HG03139 (cell line): ENCODE data around the gene GPSM3.
"Not testable (repeated sequence)": the region's sequence is repeated elsewhere in the genome, so short reads cannot be mapped to it uniquely, and the experiment has no call there.

ENCODE experiments used
- ATAC-seq: cut with Tn5 transposase; IDR thresholded peaks from one replicate; pipeline ENCODE4 v1.9.1; 2021; ENCODE audit not compliant: unreplicated experiment

GPSM3 gene

GRCh38 chr6:32152769-32153563, 39.5 kb downstream of the GPSM3 start:
- no peak for ATAC-seq

- no peak for ATAC-seq
Measured at GRCh38 chr6:32151863-32152768, 40.3 kb downstream of the GPSM3 start, which contains the start of gene PRRT1. PRRT1 (minus strand) TSS chr6:32151939; CDS start chr6:32151827, 112 bp downstream.

- no peak for ATAC-seq
Measured at GRCh38 chr6:32151181-32151862, 41.1 kb downstream of the GPSM3 start.

- ATAC-seq: no peak
Measured at GRCh38 chr6:32149932-32150870, 42.2 kb downstream of the GPSM3 start.

GRCh38 chr6:32149092-32149755, 43.2 kb downstream of the GPSM3 start:
- no peak for ATAC-seq

- no peak for ATAC-seq
Measured at GRCh38 chr6:32148289-32149091, 44.0 kb downstream of the GPSM3 start.

- ATAC-seq: no peak
Measured at GRCh38 chr6:32147401-32148132, 44.9 kb downstream of the GPSM3 start.

- ATAC-seq: no peak
Measured at GRCh38 chr6:32146687-32147086, 45.8 kb downstream of the GPSM3 start.

GRCh38 chr6:32146287-32146686, 46.2 kb downstream of the GPSM3 start:
- ATAC-seq: no peak

- ATAC-seq: not testable (repeated sequence)
Measured at GRCh38 chr6:32144238-32144637, 48.2 kb downstream of the GPSM3 start.
